ENCODE results near the gene GRID2. TPM values are rescaled to one million over a fixed set of nuclear protein-coding genes. Genes with fewer than 3 reads are reported as not detected.

GRID2 gene
- total RNA-seq, 1 donor from 2014 or later: not detected

GRCh38 chr4:92988301-92988700, 684.5 kb downstream of the GRID2 start:
- no peak overlapping the region for H3K27ac ChIP-seq
- ATAC-seq: no peak
- TF ChIP-seq CTCF (IDR thresholded peaks at IDR 0.05): no peak
- DNase-seq: no peak
- H3K4me3 ChIP-seq: no peak overlapping the region
- no peaks in the 10 kb centered on the region for H3K27me3 ChIP-seq (ENCODE audit: low read depth)
- H3K36me3 ChIP-seq: no peaks in the 10 kb centered on the region
- H3K4me1 ChIP-seq: no peaks in the 10 kb centered on the region
- no peaks in the 10 kb centered on the region for H3K9me3 ChIP-seq
- intact Hi-C loops (cut with DNase I): no loop called here

GRCh38 chr4:92992758-92993157, 689.0 kb downstream of the GRID2 start:
- DNase-seq: no peak
- ATAC-seq: no peak
- no peak for TF ChIP-seq CTCF (IDR thresholded peaks at IDR 0.05)
- no peak overlapping the region for H3K27ac ChIP-seq
- no peaks in the 10 kb centered on the region for H3K4me1 ChIP-seq
- intact Hi-C loops (cut with DNase I): no loop called here
- no peaks in the 10 kb centered on the region for H3K9me3 ChIP-seq
- H3K27me3 ChIP-seq (ENCODE audit: low read depth): no peaks in the 10 kb centered on the region
- H3K4me3 ChIP-seq: no peak overlapping the region
- H3K36me3 ChIP-seq: no peaks in the 10 kb centered on the region

- no peak overlapping the region for H3K4me3 ChIP-seq
- DNase-seq (no peak), ATAC-seq (no peak)
- no peaks in the 10 kb centered on the region for H3K27me3 ChIP-seq (ENCODE audit: low read depth)
- no peak overlapping the region for H3K27ac ChIP-seq
- H3K36me3 ChIP-seq: no peaks in the 10 kb centered on the region
- no peaks in the 10 kb centered on the region for H3K9me3 ChIP-seq
- no peak for TF ChIP-seq CTCF (IDR thresholded peaks at IDR 0.05)
- intact Hi-C loops (cut with DNase I): no loop called here
- no peaks in the 10 kb centered on the region for H3K4me1 ChIP-seq
These were observed 691.0 kb downstream of the GRID2 start for GRCh38 chr4:92994727-92995126.

GRCh38 chr4:92996533-92996932, 692.8 kb downstream of the GRID2 start:
- ATAC-seq: no peak
- no peaks in the 10 kb centered on the region for H3K4me1 ChIP-seq

GRCh38 chr4:93000910-93001309, 697.1 kb downstream of the GRID2 start:
- no peaks in the 10 kb centered on the region for H3K9me3 ChIP-seq
- ATAC-seq (no peak), DNase-seq (no peak)
- intact Hi-C loops (cut with DNase I): no loop called here
- TF ChIP-seq CTCF (IDR thresholded peaks at IDR 0.05): no peak
- H3K27ac ChIP-seq: no peak overlapping the region
- H3K27me3 ChIP-seq (ENCODE audit: low read depth): no peaks in the 10 kb centered on the region
- no peak overlapping the region for H3K4me3 ChIP-seq
- no peaks in the 10 kb centered on the region for H3K36me3 ChIP-seq
- H3K4me1 ChIP-seq: no peaks in the 10 kb centered on the region

More at GRCh38 chr4:92996533-92996932, 692.8 kb downstream of the GRID2 start:
- Histone ChIP-seq H3K27ac (no peak overlapping the region), H3K9me3 (no peaks in the 10 kb centered on the region), H3K4me3 (no peak overlapping the region), H3K36me3 (no peaks in the 10 kb centered on the region), H3K27me3 (ENCODE audit: low read depth) (no peaks in the 10 kb centered on the region)
- DNase-seq: no peak
- TF ChIP-seq CTCF (IDR thresholded peaks at IDR 0.05): no peak
- intact Hi-C loops (cut with DNase I): no loop called here

GRCh38 chr4:93002240-93002639, 698.5 kb downstream of the GRID2 start:
- no peak for DNase-seq
- Histone ChIP-seq H3K27me3 (ENCODE audit: low read depth) (no peaks in the 10 kb centered on the region), H3K9me3 (no peaks in the 10 kb centered on the region), H3K36me3 (no peaks in the 10 kb centered on the region), H3K4me1 (no peaks in the 10 kb centered on the region), H3K4me3 (no peak overlapping the region), H3K27ac (no peak overlapping the region)
- no peak for TF ChIP-seq CTCF (IDR thresholded peaks at IDR 0.05)
- no peak for ATAC-seq
- intact Hi-C loops (cut with DNase I): no loop called here

Measured in lower lobe of right lung (tissue), 2 donors.